HAP-1 (cell line): ENCODE results near the gene TFDP3.

Experiments used
- DNase-seq, 2 experiments: peaks; one replicate each; pipeline ENCODE4 v3.0.0-alpha.2; 2016 to 2020; ENCODE audit warnings: low spot score in 2 of 2
- H3K27me3 ChIP-seq: fragments of 250-450 bp; sonication (Bioruptor Pico); 2 replicates; pipeline ENCODE4 v1.5.1; 2020; ENCODE audit warnings: low read depth, mild to moderate bottlenecking, moderate library complexity
- H3K36me3 ChIP-seq: fragments of 250-450 bp; sonication (Bioruptor Pico); replicated peaks from 2 replicates; pipeline ENCODE4 v1.5.1; 2020; ENCODE audit warnings: mild to moderate bottlenecking
- H3K4me1 ChIP-seq: fragments of 250-450 bp; sonication (Bioruptor Pico); 2 replicates; pipeline ENCODE4 v1.5.1; 2020; ENCODE audit warnings: mild to moderate bottlenecking
- H3K4me3 ChIP-seq: fragments of 250-450 bp; sonication (Bioruptor Pico); 2 replicates; pipeline ENCODE4 v1.5.1; 2020; ENCODE audit warnings: mild to moderate bottlenecking, moderate library complexity
- H3K9me3 ChIP-seq: fragments of 250-450 bp; sonication (Bioruptor Pico); 2 replicates; pipeline ENCODE4 v1.5.1; 2020; ENCODE audit warnings: mild to moderate bottlenecking, moderate library complexity
- in situ Hi-C: fragments of 300-500 bp; cut with MboI; formaldehyde crosslinking; loops from 3 replicates; pipeline ENCODE4 v1.14.3; 2020; ENCODE audit warnings: low sequenced_read_pairs, inconsistent platforms, mixed read lengths

The TFDP3 gene

GRCh38 chrX:133218329-133218728, at the start of gene TFDP3:
TFDP3 (minus strand) TSS chrX:133218354; CDS start chrX:133218259, 95 bp downstream.
- DNase-seq, result no peak

GRCh38 chrX:133267621-133268020, 49.5 kb upstream of the TFDP3 start:
- peaks cover 15% of the 10 kb centered on the region for H3K4me1 ChIP-seq
- no peaks in the 10 kb centered on the region for H3K36me3 ChIP-seq
- no peaks in the 10 kb centered on the region for H3K27me3 ChIP-seq
- no peaks in the 10 kb centered on the region for H3K9me3 ChIP-seq
- in situ Hi-C loops, result no loop called here
- H3K4me3 ChIP-seq, result no peak overlapping the region
- DNase-seq, result no peak

More at GRCh38 chrX:133218329-133218728, at the start of gene TFDP3:
- H3K4me3 ChIP-seq, result no peak within 1 kb of the TSS
- H3K36me3 ChIP-seq, result no peaks in the 10 kb centered on the region
- no peaks in the 10 kb centered on the region for H3K4me1 ChIP-seq
- H3K9me3 ChIP-seq, result no peaks in the 10 kb centered on the region
- in situ Hi-C loops, result loop anchor here (25.0 kb wide), 1 partner anchor 444 kb away; no protein-coding TSS in a partner anchor
- H3K27me3 ChIP-seq, result no peaks in the 10 kb centered on the region

- Histone ChIP-seq H3K36me3 (no peaks in the 10 kb centered on the region), H3K4me3 (no peak overlapping the region), H3K9me3 (no peaks in the 10 kb centered on the region), H3K27me3 (no peaks in the 10 kb centered on the region), H3K4me1 (peaks cover 14% of the 10 kb centered on the region)
- in situ Hi-C loops, result no loop called here
- DNase-seq, result peak; percentile 67 to 72
Measured at GRCh38 chrX:133265331-133265730, 47.2 kb upstream of the TFDP3 start.

GRCh38 chrX:133258481-133258880, 40.3 kb upstream of the TFDP3 start:
- in situ Hi-C loops, result no loop called here
- no peaks in the 10 kb centered on the region for H3K27me3 ChIP-seq
- peak in 1 of 2 experiments; percentile 4 for DNase-seq
- no peaks in the 10 kb centered on the region for H3K36me3 ChIP-seq
- peaks cover 25% of the 10 kb centered on the region for H3K4me1 ChIP-seq
- H3K9me3 ChIP-seq, result no peaks in the 10 kb centered on the region
- no peak overlapping the region for H3K4me3 ChIP-seq

GRCh38 chrX:133254666-133255065, 36.5 kb upstream of the TFDP3 start:
- H3K36me3 ChIP-seq, result no peaks in the 10 kb centered on the region
- H3K27me3 ChIP-seq, result no peaks in the 10 kb centered on the region
- in situ Hi-C loops, result no loop called here
- no peaks in the 10 kb centered on the region for H3K9me3 ChIP-seq
- H3K4me3 ChIP-seq, result no peak overlapping the region
- no peak for DNase-seq
- H3K4me1 ChIP-seq, result peaks cover 21% of the 10 kb centered on the region

- Histone ChIP-seq H3K27me3 (no peaks in the 10 kb centered on the region), H3K36me3 (no peaks in the 10 kb centered on the region), H3K4me3 (no peak overlapping the region), H3K4me1 (peaks cover 13% of the 10 kb centered on the region), H3K9me3 (peaks cover 13% of the 10 kb centered on the region)
- DNase-seq, result no peak
- in situ Hi-C loops, result no loop called here
Measured at GRCh38 chrX:133251204-133251603, 33.0 kb upstream of the TFDP3 start.

GRCh38 chrX:133250184-133251100, 32.3 kb upstream of the TFDP3 start:
- Histone ChIP-seq H3K9me3 (peaks cover 13% of the 10 kb centered on the region), H3K36me3 (no peaks in the 10 kb centered on the region), H3K4me1 (peaks cover 13% of the 10 kb centered on the region), H3K4me3 (no peak overlapping the region), H3K27me3 (no peaks in the 10 kb centered on the region)
- in situ Hi-C loops, result no loop called here
- no peak for DNase-seq

- no peak overlapping the region for H3K4me3 ChIP-seq
- H3K27me3 ChIP-seq, result no peaks in the 10 kb centered on the region
- no peaks in the 10 kb centered on the region for H3K36me3 ChIP-seq
- peak in 1 of 2 experiments; percentile 51 for DNase-seq
- H3K9me3 ChIP-seq, result peaks cover 13% of the 10 kb centered on the region
- in situ Hi-C loops, result no loop called here
- peaks cover 13% of the 10 kb centered on the region for H3K4me1 ChIP-seq
Measured at GRCh38 chrX:133249266-133250058, 31.3 kb upstream of the TFDP3 start.

- in situ Hi-C loops, result no loop called here
- Histone ChIP-seq H3K4me1 (peaks cover 13% of the 10 kb centered on the region), H3K4me3 (no peak overlapping the region), H3K27me3 (no peaks in the 10 kb centered on the region), H3K9me3 (peaks cover 13% of the 10 kb centered on the region), H3K36me3 (no peaks in the 10 kb centered on the region)
- DNase-seq, result no peak
Measured at GRCh38 chrX:133248177-133248576, 30.0 kb upstream of the TFDP3 start.

- in situ Hi-C loops, result no loop called here
- Histone ChIP-seq H3K27me3 (no peaks in the 10 kb centered on the region), H3K9me3 (peaks cover 13% of the 10 kb centered on the region), H3K4me3 (no peak overlapping the region), H3K36me3 (no peaks in the 10 kb centered on the region), H3K4me1 (peaks cover 13% of the 10 kb centered on the region)
- no peak for DNase-seq
Measured at GRCh38 chrX:133246921-133247320, 28.8 kb upstream of the TFDP3 start.

GRCh38 chrX:133235830-133236229, 17.7 kb upstream of the TFDP3 start:
- DNase-seq, result no peak
- in situ Hi-C loops, result no loop called here
- Histone ChIP-seq H3K9me3 (no peaks in the 10 kb centered on the region), H3K36me3 (no peaks in the 10 kb centered on the region), H3K4me1 (no peaks in the 10 kb centered on the region), H3K4me3 (no peak overlapping the region), H3K27me3 (no peaks in the 10 kb centered on the region)

- Histone ChIP-seq H3K4me1 (peaks cover 18% of the 10 kb centered on the region), H3K4me3 (no peak overlapping the region), H3K36me3 (no peaks in the 10 kb centered on the region), H3K27me3 (no peaks in the 10 kb centered on the region), H3K9me3 (no peaks in the 10 kb centered on the region)
- in situ Hi-C loops, result no loop called here
- no peak for DNase-seq
Measured at GRCh38 chrX:133232331-133232730, 14.2 kb upstream of the TFDP3 start.

- in situ Hi-C loops, result no loop called here
- H3K36me3 ChIP-seq, result no peaks in the 10 kb centered on the region
- H3K4me3 ChIP-seq, result no peak overlapping the region
- peak; percentile 13 to 31 for DNase-seq
- no peaks in the 10 kb centered on the region for H3K27me3 ChIP-seq
- no peaks in the 10 kb centered on the region for H3K9me3 ChIP-seq
- peaks cover 18% of the 10 kb centered on the region for H3K4me1 ChIP-seq
Measured at GRCh38 chrX:133229361-133229760, 11.2 kb upstream of the TFDP3 start.

GRCh38 chrX:133215747-133216146, 2.4 kb downstream of the TFDP3 start:
- Histone ChIP-seq H3K27me3 (no peaks in the 10 kb centered on the region), H3K4me1 (no peaks in the 10 kb centered on the region), H3K36me3 (no peaks in the 10 kb centered on the region), H3K4me3 (no peak overlapping the region), H3K9me3 (no peaks in the 10 kb centered on the region)
- in situ Hi-C loops, result loop anchor here (25.0 kb wide), 1 partner anchor 447 kb away; no protein-coding TSS in a partner anchor
- DNase-seq, result peak; percentile 61 to 72
